K562 (cell line): ENCODE data around the gene TMEM229B. TPM values are rescaled to one million over a fixed set of nuclear protein-coding genes. Genes with fewer than 3 reads are reported as not detected.

Source experiments
- CREM ChIP-seq: IDR thresholded peaks from 2 replicates; pipeline ENCODE4 v1.6.1; 2014; ENCODE audit warnings: antibody characterized with exemption, low read depth
- IFI16 ChIP-seq: fragments of 250-450 bp; sonication (Bioruptor Pico); IDR thresholded peaks from 2 replicates; pipeline ENCODE4 v2.1.2; 2022; ENCODE audit warnings: mild to moderate bottlenecking, inconsistent platforms
- JUND ChIP-seq, 2 experiments: IDR thresholded peaks; 2 replicates in 1 of 2; 3 replicates in 1 of 2; pipeline ENCODE4 v1.6.1; 2011; ENCODE audit warnings: borderline replicate concordance in 2 of 2, low read depth in 2 of 2, low read length in 2 of 2, improper control_type of control experiment in 1 of 2, missing biosample characterization in 1 of 2, missing genetic modification characterization in 1 of 2, missing genetic modification reagents in 1 of 2
- KDM1A ChIP-seq, 2 experiments: fragments of 450-650 bp; IDR thresholded peaks; 2 replicates each; pipeline ENCODE4 v1.6.1; 2016; ENCODE audit warnings: mild to moderate bottlenecking in 2 of 2
- MYNN ChIP-seq, 2 experiments: sonication (generic); formaldehyde crosslinking in 1 of 2; IDR thresholded peaks; 2 replicates each; pipeline versions ENCODE4 v1.5.0 to v1.6.1; 2016 to 2020; ENCODE audit warnings: antibody characterized with exemption in 1 of 2, missing genetic modification reagents in 1 of 2
- OTX1 ChIP-seq: fragments of 450-650 bp; formaldehyde crosslinking; IDR thresholded peaks from 2 replicates; pipeline ENCODE4 v1.4.0; 2022; ENCODE audit warnings: mild to moderate bottlenecking
- RAD21 ChIP-seq, 2 experiments: fragments of 250-450 bp in 1 of 2; fragments of 450-650 bp in 1 of 2; sonication (Bioruptor Pico) in 1 of 2; formaldehyde crosslinking in 1 of 2; IDR thresholded peaks in 1 of 2; conservative IDR thresholded peaks in 1 of 2; 2 replicates each; pipeline versions ENCODE4 v1.4.0 to v1.8.0; 2020 to 2022; ENCODE audit warnings: mild to moderate bottlenecking in 2 of 2, moderate library complexity in 1 of 2
- SMARCA4 ChIP-seq: fragments of 450-650 bp; IDR thresholded peaks from 2 replicates; pipeline ENCODE4 v1.6.1; 2016
- SOX6 ChIP-seq: fragments of 450-650 bp; IDR thresholded peaks from 2 replicates; pipeline ENCODE4 v1.6.1; 2014; ENCODE audit warnings: mild to moderate bottlenecking
- ZNF143 ChIP-seq: sonication (generic); formaldehyde crosslinking; IDR thresholded peaks from 2 replicates; pipeline ENCODE4 v1.9.0; 2022; ENCODE audit warnings: mild to moderate bottlenecking, missing genetic modification reagents
- ZNF197 ChIP-seq: fragments of 200-800 bp; sonication (Bioruptor generic); IDR thresholded peaks from 2 replicates; pipeline ENCODE4 v1.6.1; 2016; ENCODE audit warnings: low read depth, missing genetic modification characterization, missing compliant biosample characterization
- ZNF239 ChIP-seq: fragments of 250-450 bp; sonication (Bioruptor Pico); IDR thresholded peaks from 2 replicates; pipeline ENCODE4 v1.4.0; 2020; ENCODE audit warnings: mild to moderate bottlenecking
- polyA plus RNA-seq, 8 experiments: library from polyadenylated mRNA; depleted of rRNA in 4 of 8; stranded (reverse) in 5 of 8; unstranded in 3 of 8; fragments of >200 nt; fragmentation: Nextera tagmentation in 2 of 8; fragmentation: Illumina TruSeq in 1 of 8; extraction: Ambion mirVana in 2 of 8; extraction: Trizol in 1 of 8; gene quantifications; 2 replicates each; pipeline versions ENCODE4 v1.2.1 to v1.2.3, GENCODE V29; 2011 to 2014; ENCODE audit warnings: inconsistent platforms in 1 of 8, missing spikeins in 1 of 8
- total RNA-seq, 7 experiments: library from RNA; depleted of rRNA in 6 of 7; stranded (reverse); fragments of >200 nt in 6 of 7; fragmentation: Illumina TruSeq in 2 of 7; extraction: Trizol in 2 of 7; gene quantifications; 2 replicates each; pipeline versions ENCODE4 v1.2.1 to v1.2.3, GENCODE V29; 2011 to 2021; ENCODE audit warnings: low replicate concordance in 1 of 7
- TF ChIP-seq, protein P1 (sequence below): fragments of 250-450 bp; sonication (Bioruptor Pico); IDR thresholded peaks from 2 replicates; pipeline ENCODE4 v1.5.0; 2021
- TF ChIP-seq, protein P2 (sequence below): fragments of 450-650 bp; IDR thresholded peaks from 2 replicates; pipeline ENCODE4 v1.7.0; 2016; ENCODE audit warnings: borderline replicate concordance
- TF ChIP-seq, protein P3 (sequence below): sonication (generic); formaldehyde crosslinking; IDR thresholded peaks from 2 replicates; pipeline ENCODE4 v1.8.0; 2022; ENCODE audit warnings: missing genetic modification reagents, mild to moderate bottlenecking, borderline replicate concordance
- TF ChIP-seq, protein P4 (sequence below): sonication (generic); formaldehyde crosslinking; IDR thresholded peaks from 2 replicates; pipeline ENCODE4 v1.8.0; 2022; ENCODE audit warnings: mild to moderate bottlenecking, low read depth, missing genetic modification reagents
- TF ChIP-seq, protein P5 (sequence below): sonication (generic); formaldehyde crosslinking; IDR thresholded peaks from 2 replicates; pipeline ENCODE4 v1.8.0; 2023; ENCODE audit warnings: mild to moderate bottlenecking, missing genetic modification reagents

Gene TMEM229B
- total and polyA plus RNA-seq, 9 of the 15 experiments (the other 6 are each of a cell fraction or from before 2014, with no cell fraction given) = not detected

DNA sequence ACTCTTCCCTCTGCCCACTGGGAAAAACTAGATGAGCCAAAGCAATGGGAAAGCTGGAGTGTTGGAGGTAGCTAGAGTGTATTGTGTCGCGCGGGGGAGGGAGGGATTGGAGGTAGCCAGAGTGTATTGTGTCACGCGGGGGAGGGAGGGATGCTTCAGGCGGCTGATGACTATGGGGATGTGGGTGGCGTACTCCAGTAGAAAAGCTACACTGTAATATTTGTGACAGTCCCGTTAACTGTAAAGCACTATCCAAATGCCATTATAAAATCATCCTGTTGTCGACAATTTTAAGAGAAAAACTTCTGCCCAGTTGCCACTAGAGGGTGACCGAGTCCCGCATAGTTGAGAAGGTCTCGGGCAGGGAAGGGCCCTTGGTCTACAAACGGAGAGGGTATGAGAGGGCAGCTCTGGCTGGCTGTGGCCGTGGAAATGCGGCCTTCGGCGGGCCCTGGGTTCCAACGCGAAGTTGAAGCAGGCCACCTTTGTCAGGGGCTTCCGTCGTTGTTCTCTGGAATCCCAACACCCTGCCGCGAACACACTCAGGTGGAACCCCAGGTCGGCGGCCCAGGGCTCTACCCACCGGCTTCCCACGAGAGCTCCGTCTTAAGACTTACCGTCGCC, 61.4 kb downstream of the TMEM229B start (continued):
- TF ChIP-seq RAD21 (CRISPR knock-in tag; conservative IDR thresholded peaks at IDR 0.05 in 1 of 2, IDR thresholded peaks at IDR 0.05 in 1 of 2) (peak; percentile 54 to 75), JUND (IDR thresholded peaks at IDR 0.05; ENCODE audit: borderline replicate concordance, low read depth, low read length) (peak; percentile 7; the same call in 1 of the 2 replicates), JUND (tag; IDR thresholded peaks at IDR 0.05; ENCODE audit: borderline replicate concordance, low read depth, low read length) (no peak), SOX6 (peak; percentile 58; the same call in 1 of the 2 replicates), IFI16 (CRISPR knock-in tag) (no peak), MYNN (IDR thresholded peaks at IDR 0.05) (no peak), MYNN (CRISPR knock-in tag; IDR thresholded peaks at IDR 0.05) (no peak), OTX1 (CRISPR knock-in tag) (no peak), ZNF197 (CRISPR knock-in tag) (no peak), KDM1A (IDR thresholded peaks at IDR 0.05) (0 out of 4 replicates have a peak, but pooled peaks of 1 of the 2 experiments have one; percentile 12), SMARCA4 (0 out of 2 replicates have a peak, but pooled peaks have one; percentile 22), ZNF239 (CRISPR knock-in tag) (no peak), ZNF143 (CRISPR knock-in tag) (no peak), CREM (no peak)
- TF ChIP-seq, protein P1, sequence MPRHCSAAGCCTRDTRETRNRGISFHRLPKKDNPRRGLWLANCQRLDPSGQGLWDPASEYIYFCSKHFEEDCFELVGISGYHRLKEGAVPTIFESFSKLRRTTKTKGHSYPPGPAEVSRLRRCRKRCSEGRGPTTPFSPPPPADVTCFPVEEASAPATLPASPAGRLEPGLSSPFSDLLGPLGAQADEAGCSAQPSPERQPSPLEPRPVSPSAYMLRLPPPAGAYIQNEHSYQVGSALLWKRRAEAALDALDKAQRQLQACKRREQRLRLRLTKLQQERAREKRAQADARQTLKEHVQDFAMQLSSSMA (CRISPR knock-in tag) = no peak
- TF ChIP-seq, protein P2, sequence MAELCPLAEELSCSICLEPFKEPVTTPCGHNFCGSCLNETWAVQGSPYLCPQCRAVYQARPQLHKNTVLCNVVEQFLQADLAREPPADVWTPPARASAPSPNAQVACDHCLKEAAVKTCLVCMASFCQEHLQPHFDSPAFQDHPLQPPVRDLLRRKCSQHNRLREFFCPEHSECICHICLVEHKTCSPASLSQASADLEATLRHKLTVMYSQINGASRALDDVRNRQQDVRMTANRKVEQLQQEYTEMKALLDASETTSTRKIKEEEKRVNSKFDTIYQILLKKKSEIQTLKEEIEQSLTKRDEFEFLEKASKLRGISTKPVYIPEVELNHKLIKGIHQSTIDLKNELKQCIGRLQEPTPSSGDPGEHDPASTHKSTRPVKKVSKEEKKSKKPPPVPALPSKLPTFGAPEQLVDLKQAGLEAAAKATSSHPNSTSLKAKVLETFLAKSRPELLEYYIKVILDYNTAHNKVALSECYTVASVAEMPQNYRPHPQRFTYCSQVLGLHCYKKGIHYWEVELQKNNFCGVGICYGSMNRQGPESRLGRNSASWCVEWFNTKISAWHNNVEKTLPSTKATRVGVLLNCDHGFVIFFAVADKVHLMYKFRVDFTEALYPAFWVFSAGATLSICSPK = no peak
- TF ChIP-seq, protein P3, sequence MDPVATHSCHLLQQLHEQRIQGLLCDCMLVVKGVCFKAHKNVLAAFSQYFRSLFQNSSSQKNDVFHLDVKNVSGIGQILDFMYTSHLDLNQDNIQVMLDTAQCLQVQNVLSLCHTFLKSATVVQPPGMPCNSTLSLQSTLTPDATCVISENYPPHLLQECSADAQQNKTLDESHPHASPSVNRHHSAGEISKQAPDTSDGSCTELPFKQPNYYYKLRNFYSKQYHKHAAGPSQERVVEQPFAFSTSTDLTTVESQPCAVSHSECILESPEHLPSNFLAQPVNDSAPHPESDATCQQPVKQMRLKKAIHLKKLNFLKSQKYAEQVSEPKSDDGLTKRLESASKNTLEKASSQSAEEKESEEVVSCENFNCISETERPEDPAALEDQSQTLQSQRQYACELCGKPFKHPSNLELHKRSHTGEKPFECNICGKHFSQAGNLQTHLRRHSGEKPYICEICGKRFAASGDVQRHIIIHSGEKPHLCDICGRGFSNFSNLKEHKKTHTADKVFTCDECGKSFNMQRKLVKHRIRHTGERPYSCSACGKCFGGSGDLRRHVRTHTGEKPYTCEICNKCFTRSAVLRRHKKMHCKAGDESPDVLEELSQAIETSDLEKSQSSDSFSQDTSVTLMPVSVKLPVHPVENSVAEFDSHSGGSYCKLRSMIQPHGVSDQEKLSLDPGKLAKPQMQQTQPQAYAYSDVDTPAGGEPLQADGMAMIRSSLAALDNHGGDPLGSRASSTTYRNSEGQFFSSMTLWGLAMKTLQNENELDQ = no peak
- TF ChIP-seq, protein P4, sequence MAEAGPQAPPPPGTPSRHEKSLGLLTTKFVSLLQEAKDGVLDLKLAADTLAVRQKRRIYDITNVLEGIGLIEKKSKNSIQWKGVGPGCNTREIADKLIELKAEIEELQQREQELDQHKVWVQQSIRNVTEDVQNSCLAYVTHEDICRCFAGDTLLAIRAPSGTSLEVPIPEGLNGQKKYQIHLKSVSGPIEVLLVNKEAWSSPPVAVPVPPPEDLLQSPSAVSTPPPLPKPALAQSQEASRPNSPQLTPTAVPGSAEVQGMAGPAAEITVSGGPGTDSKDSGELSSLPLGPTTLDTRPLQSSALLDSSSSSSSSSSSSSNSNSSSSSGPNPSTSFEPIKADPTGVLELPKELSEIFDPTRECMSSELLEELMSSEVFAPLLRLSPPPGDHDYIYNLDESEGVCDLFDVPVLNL (CRISPR knock-in tag) = no peak
- TF ChIP-seq, protein P5, sequence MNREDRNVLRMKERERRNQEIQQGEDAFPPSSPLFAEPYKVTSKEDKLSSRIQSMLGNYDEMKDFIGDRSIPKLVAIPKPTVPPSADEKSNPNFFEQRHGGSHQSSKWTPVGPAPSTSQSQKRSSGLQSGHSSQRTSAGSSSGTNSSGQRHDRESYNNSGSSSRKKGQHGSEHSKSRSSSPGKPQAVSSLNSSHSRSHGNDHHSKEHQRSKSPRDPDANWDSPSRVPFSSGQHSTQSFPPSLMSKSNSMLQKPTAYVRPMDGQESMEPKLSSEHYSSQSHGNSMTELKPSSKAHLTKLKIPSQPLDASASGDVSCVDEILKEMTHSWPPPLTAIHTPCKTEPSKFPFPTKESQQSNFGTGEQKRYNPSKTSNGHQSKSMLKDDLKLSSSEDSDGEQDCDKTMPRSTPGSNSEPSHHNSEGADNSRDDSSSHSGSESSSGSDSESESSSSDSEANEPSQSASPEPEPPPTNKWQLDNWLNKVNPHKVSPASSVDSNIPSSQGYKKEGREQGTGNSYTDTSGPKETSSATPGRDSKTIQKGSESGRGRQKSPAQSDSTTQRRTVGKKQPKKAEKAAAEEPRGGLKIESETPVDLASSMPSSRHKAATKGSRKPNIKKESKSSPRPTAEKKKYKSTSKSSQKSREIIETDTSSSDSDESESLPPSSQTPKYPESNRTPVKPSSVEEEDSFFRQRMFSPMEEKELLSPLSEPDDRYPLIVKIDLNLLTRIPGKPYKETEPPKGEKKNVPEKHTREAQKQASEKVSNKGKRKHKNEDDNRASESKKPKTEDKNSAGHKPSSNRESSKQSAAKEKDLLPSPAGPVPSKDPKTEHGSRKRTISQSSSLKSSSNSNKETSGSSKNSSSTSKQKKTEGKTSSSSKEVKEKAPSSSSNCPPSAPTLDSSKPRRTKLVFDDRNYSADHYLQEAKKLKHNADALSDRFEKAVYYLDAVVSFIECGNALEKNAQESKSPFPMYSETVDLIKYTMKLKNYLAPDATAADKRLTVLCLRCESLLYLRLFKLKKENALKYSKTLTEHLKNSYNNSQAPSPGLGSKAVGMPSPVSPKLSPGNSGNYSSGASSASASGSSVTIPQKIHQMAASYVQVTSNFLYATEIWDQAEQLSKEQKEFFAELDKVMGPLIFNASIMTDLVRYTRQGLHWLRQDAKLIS (CRISPR knock-in tag) = no peak
